Transverse colon (tissue), 4 donors: Measurements from ENCODE around the gene ZNF416. TPM values are rescaled to one million over a fixed set of nuclear protein-coding genes. Genes with fewer than 3 reads are reported as not detected.

Experiments used
- DNase-seq: peaks from one replicate; pipeline ENCODE4 v3.0.0-alpha.2; 2019
- H3K27ac ChIP-seq, 4 donors: fragments of 200-600 bp; sonication (generic); 2 replicates each; pipeline ENCODE4 v1.5.1; 2016 to 2018; ENCODE audit warnings: inconsistent platforms in 4 of 4
- H3K27me3 ChIP-seq: fragments of 200-600 bp; sonication (generic); 2 replicates; pipeline ENCODE4 v1.5.1; 2017; ENCODE audit warnings: inconsistent platforms
- H3K36me3 ChIP-seq, 4 donors: fragments of 200-600 bp; sonication (generic); 2 replicates each; pipeline ENCODE4 v1.5.1; 2017 to 2019; ENCODE audit warnings: inconsistent platforms in 4 of 4
- H3K4me1 ChIP-seq, 4 donors: fragments of 200-600 bp; sonication (generic); 2 replicates each; pipeline ENCODE4 v1.5.1; 2017 to 2020; ENCODE audit warnings: inconsistent platforms in 4 of 4
- H3K4me3 ChIP-seq, 4 donors: fragments of 200-600 bp; sonication (generic); 1 replicate in 1 of 4; 2 replicates in 3 of 4; pipeline versions ENCODE4 v1.5.1 to v1.6.1; 2017 to 2019; ENCODE audit warnings: inconsistent platforms in 4 of 4
- H3K9me3 ChIP-seq, 2 donors: fragments of 200-600 bp; sonication (generic); 2 replicates each; pipeline ENCODE4 v1.5.1; 2017 to 2019; ENCODE audit warnings: inconsistent platforms in 2 of 2
- EP300 ChIP-seq: sonication (generic); formaldehyde crosslinking; IDR thresholded peaks from one replicate; pipeline ENCODE4 v1.6.1; 2017; ENCODE audit warnings: antibody characterized with exemption, low read depth
- POLR2A ChIP-seq: fragments of 450-650 bp; IDR thresholded peaks from one replicate; pipeline ENCODE4 v1.6.1; 2016; ENCODE audit warnings: antibody characterized with exemption, mild to moderate bottlenecking, moderate library complexity
- POLR2AphosphoS5 ChIP-seq, 3 donors: sonication (generic); formaldehyde crosslinking; IDR thresholded peaks; one replicate each; pipeline ENCODE4 v1.6.1; 2016; ENCODE audit warnings: antibody characterized with exemption in 3 of 3
- WGBS, 2 donors: methylation state at CpG; one replicate each; pipeline ENCODE4 v1.1.5; 2018; ENCODE audit warnings: low coverage in 1 of 2; 5-methylcytosine and 5-hydroxymethylcytosine counted together
- in situ Hi-C, 4 donors: fragments of 200-750 bp; cut with MboI; loops; one replicate each; pipeline versions ENCODE4 v1.15.0 to v1.15.1; 2017; ENCODE audit warnings: low sequenced_read_pairs in 3 of 4, low pct_ligation_motif_present in 1 of 4, low pct_unique_long_range_greater_than_20kb in 1 of 4
- intact Hi-C: fragments of 100-400 bp; cut with DNase I; formaldehyde crosslinking; loops from one replicate; pipeline ENCODE4 v1.15.1; 2023; ENCODE audit warnings: low total_unique reads
- total RNA-seq, 4 donors: library from RNA; depleted of rRNA; stranded (reverse); fragments of >200 nt; gene quantifications; one replicate each; pipeline ENCODE4 v1.1.0, GENCODE V29; 2016
- TF ChIP-seq, protein P1 (sequence below), 5 experiments: fragments of 200-600 bp in 3 of 5; fragments of 450-650 bp in 2 of 5; sonication (generic) in 3 of 5; IDR thresholded peaks; 1 replicate in 2 of 5; 2 replicates in 3 of 5; pipeline ENCODE4 v1.5.1; 2016 to 2017; ENCODE audit warnings: antibody characterized with exemption in 5 of 5, inconsistent platforms in 3 of 5, mild to moderate bottlenecking in 2 of 5, moderate library complexity in 1 of 5

Gene ZNF416
- total RNA-seq, 4 donors from 2014 or later = 2.2 to 17.6 (median 3.0) TPM

DNA sequence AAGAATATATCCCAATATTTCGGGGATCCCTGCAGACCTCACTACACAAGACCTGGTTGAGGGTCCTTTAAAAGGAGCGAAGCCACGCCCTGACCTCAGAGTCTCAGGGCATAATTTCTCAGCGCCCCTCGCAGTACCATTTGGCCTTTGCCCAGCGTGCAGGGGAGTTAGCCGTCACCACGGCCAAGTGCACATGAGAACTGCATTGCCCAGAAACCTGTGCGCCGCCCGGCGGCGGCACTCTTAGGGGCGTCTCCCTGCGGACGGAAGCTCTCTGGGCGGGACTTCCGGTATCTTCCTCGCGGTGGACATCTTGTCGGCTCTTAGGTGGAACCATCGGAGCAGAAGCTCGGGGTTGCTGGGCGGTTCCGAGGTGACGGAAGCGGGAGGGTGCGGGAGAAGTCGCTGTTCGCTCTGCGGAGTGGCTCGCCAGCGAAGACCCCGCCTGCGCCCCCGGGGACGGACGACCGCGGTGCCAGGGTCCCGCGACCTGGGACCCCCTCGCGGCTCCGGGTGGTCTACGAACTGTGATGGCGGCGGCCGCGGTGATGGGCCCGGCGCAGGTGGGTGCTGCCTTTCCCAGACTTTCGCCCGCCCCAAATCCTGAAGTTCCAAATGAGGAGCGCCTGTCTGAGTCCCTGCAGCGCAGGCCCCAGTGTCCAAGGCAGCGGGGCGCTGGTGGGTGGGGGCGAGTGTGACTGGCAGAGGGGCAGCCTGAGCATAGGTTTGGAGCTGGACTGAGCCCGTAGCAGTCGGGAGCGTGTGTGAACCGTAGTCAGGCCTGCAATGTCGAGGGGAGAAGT lies 35.4 kb upstream of the ZNF416 start, which contains the start of gene ZNF134:
Gene ZNF134 (plus strand): TSS at position 302 of the 803 bp plus-strand sequence. CDS start 5,227 bp downstream, outside the sequence.
- peak within 1 kb of the TSS; percentile 72 to 99 (median 89) for H3K4me3 ChIP-seq
- H3K36me3 ChIP-seq = peaks cover 0 to 42% (median 18%) of the 10 kb centered on the region in 4 donors
- intact Hi-C loops = no loop called here
- peak within 1 kb of the TSS; percentile 57 to 80 (median 66) for H3K27ac ChIP-seq
- H3K4me1 ChIP-seq = peaks cover 4 to 10% (median 7%) of the 10 kb centered on the region in 4 donors
- no peak for TF ChIP-seq EP300
- TF ChIP-seq POLR2AphosphoS5 (IDR thresholded peaks at IDR 0.05) = peak in 2 of 3 donors; percentile 44 to 50
- TF ChIP-seq, protein P1, sequence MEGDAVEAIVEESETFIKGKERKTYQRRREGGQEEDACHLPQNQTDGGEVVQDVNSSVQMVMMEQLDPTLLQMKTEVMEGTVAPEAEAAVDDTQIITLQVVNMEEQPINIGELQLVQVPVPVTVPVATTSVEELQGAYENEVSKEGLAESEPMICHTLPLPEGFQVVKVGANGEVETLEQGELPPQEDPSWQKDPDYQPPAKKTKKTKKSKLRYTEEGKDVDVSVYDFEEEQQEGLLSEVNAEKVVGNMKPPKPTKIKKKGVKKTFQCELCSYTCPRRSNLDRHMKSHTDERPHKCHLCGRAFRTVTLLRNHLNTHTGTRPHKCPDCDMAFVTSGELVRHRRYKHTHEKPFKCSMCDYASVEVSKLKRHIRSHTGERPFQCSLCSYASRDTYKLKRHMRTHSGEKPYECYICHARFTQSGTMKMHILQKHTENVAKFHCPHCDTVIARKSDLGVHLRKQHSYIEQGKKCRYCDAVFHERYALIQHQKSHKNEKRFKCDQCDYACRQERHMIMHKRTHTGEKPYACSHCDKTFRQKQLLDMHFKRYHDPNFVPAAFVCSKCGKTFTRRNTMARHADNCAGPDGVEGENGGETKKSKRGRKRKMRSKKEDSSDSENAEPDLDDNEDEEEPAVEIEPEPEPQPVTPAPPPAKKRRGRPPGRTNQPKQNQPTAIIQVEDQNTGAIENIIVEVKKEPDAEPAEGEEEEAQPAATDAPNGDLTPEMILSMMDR (IDR thresholded peaks at IDR 0.05) = peak in 4 of 5 experiments; percentile 11 to 26 (median 22)
- peak; percentile 22 for TF ChIP-seq POLR2A
- in situ Hi-C loops = no loop called here
- peak; percentile 94 for DNase-seq
- H3K9me3 ChIP-seq = peaks cover 45 to 50% of the 10 kb centered on the region in 2 donors
- 5 to 40% methylated on average over 3 to 62 of the region's 64 CpGs for WGBS, 2 donors
- H3K27me3 ChIP-seq = no peaks in the 10 kb centered on the region

DNA sequence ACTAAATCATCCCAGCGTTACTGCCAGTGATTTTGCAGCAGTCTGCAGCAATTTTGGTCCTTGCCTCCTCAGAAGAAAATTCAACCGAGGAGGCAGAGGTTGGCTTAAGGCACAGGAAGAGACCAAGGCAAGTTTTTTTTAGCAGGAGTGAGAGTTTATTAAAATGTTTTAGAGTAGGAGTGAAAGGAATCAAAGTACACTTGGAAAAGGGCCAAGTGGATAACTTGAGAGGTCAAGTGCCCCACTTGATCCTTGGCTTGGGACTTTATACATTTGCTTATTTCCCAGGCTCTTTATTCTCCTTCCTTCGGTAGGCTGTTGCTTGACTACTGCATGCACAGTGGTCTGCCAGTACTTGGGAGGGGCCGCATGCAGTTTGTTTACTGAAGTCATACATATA lies 32.4 kb upstream of the ZNF416 start:
- intact Hi-C loops = no loop called here
- Histone ChIP-seq H3K27ac (no peak overlapping the region), H3K27me3 (no peaks in the 10 kb centered on the region), H3K4me1 (peaks cover 4 to 10% (median 7%) of the 10 kb centered on the region in 4 donors), H3K9me3 (peaks cover 36 to 42% of the 10 kb centered on the region in 2 donors), H3K4me3 (no peak overlapping the region), H3K36me3 (peaks cover 0 to 18% (median 7%) of the 10 kb centered on the region in 4 donors)
- no peak for DNase-seq
- WGBS, 2 donors = 76 to 85% methylated on average over 3 to 4 of the region's 4 CpGs
- in situ Hi-C loops = no loop called here
- no peak for TF ChIP-seq POLR2AphosphoS5 (IDR thresholded peaks at IDR 0.05)
- TF ChIP-seq, protein P1 (IDR thresholded peaks at IDR 0.05) = no peak
- no peak for TF ChIP-seq EP300
- no peak for TF ChIP-seq POLR2A

DNA sequence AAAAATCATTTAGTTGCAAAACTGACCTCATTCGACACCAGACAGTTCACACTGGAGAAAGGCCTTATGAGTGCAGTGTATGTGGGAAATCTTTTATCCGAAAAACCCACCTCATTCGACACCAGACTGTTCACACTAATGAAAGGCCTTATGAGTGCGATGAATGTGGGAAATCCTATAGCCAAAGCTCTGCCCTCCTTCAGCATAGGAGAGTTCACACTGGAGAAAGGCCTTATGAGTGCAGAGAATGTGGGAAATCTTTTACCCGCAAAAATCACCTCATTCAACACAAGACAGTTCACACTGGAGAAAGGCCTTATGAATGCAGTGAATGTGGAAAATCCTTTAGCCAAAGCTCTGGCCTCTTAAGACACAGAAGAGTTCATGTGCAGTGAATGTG lies 28.2 kb upstream of the ZNF416 start:
- no peak for TF ChIP-seq POLR2A
- no peak for TF ChIP-seq EP300
- no peak for TF ChIP-seq POLR2AphosphoS5 (IDR thresholded peaks at IDR 0.05)
- TF ChIP-seq, protein P1 (IDR thresholded peaks at IDR 0.05) = no peak
- peaks cover 44% of the 10 kb centered on the region in 2 donors for H3K9me3 ChIP-seq

DNA sequence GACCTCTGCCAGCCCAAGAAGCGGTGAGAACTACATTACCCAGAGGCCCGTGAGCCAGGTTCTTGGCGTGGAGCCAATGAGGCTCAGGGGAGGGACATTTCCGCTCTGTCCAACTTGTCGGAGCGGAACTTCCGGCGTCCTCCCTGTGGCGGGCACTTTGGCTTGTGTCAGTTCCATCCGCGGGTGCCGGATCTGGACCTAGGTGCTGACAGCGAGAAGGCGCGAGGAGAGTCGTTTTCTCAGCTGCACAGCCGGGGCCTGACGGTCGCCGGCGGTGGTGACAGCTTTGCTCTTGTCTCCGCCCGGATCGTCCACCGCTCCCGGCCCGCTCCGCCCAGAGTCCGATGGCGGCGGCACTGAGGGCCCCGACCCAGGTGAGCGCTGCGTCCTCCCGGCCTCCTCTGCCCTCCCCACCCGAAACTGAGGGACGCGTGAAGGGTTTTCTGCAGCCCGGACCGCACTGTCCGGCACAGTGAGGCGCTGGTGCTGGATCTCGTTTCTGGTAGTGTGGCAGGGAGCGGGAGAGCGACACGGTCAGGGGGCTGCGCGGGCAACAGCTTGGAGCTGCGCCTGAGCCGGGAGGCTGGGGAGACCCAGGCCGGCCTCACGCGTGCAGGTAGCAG lies 21.2 kb upstream of the ZNF416 start, which contains the start of gene ZNF530:
Gene ZNF530 (plus strand): TSS at position 125 of the 623 bp plus-strand sequence. CDS start 4,461 bp downstream, outside the sequence.
- in situ Hi-C loops = no loop called here
- intact Hi-C loops = loop anchor here (10.0 kb wide), 1 partner anchor 255 kb away; no protein-coding TSS in a partner anchor
- no peak for TF ChIP-seq EP300
- TF ChIP-seq POLR2AphosphoS5 (IDR thresholded peaks at IDR 0.05) = peak; percentile 38 to 87 (median 87)

More for the DNA sequence above, 28.2 kb upstream of the ZNF416 start:
- Histone ChIP-seq H3K27me3 (no peaks in the 10 kb centered on the region), H3K4me1 (no peaks in the 10 kb centered on the region), H3K36me3 (peaks cover 0 to 28% (median 11%) of the 10 kb centered on the region in 4 donors), H3K4me3 (no peak overlapping the region), H3K27ac (no peak overlapping the region)
- intact Hi-C loops = no loop called here
- DNase-seq = no peak
- WGBS, 2 donors = 88 to 98% methylated on average over 2 to 5 of the region's 5 CpGs
- in situ Hi-C loops = no loop called here

More for the DNA sequence above, 21.2 kb upstream of the ZNF416 start, which contains the start of gene ZNF530:
- Histone ChIP-seq H3K4me1 (peaks cover 4 to 13% (median 9%) of the 10 kb centered on the region in 4 donors), H3K4me3 (peak within 1 kb of the TSS; percentile 38 to 74 (median 57)), H3K36me3 (peaks cover 0 to 11% (median 2%) of the 10 kb centered on the region in 4 donors), H3K9me3 (peaks cover 5 to 10% of the 10 kb centered on the region in 2 donors), H3K27me3 (no peaks in the 10 kb centered on the region), H3K27ac (peak within 1 kb of the TSS in 3 of 4 donors; percentile 30 to 34 (median 32))
- DNase-seq = peak; percentile 94
- WGBS, 2 donors = 4% methylated on average over 22 of the region's 53 CpGs; no CpG with 5 or more reads in 1 of the 2 donors
